Activated CD8-positive, alpha-beta T cell treated with anti-CD3 and anti-CD28 coated beads for 36 hours (primary cell): Measurements from ENCODE around the gene LRPAP1. TPM values are rescaled to one million over a fixed set of nuclear protein-coding genes. Genes with fewer than 3 reads are reported as not detected.
A peak's percentile ranks its signal among the peaks of the same experiment; 100 is the strongest.

Experiments
- ATAC-seq: fragments of 200-7000 bp; cut with Tn5 transposase; one replicate; pipeline ENCODE4 v1.10.0; 2021; ENCODE audit warnings: mild to moderate bottlenecking, moderate library complexity
- CTCF ChIA-PET: fragments of 350-600 bp; sonication (Branson Sonifier 250); formaldehyde crosslinking; loops from one replicate; lab custom pipeline; 2021; ENCODE audit warnings: antibody characterized with exemption; lab: Charles Lee
- POLR2A ChIA-PET: fragments of 350-600 bp; sonication (Branson Sonifier 250); formaldehyde crosslinking; loops from one replicate; lab custom pipeline; 2021; ENCODE audit warnings: antibody characterized with exemption; lab: Charles Lee
- DNase-seq: peaks from one replicate; pipeline ENCODE4 v3.0.0-alpha.2; 2020
- H3K27ac Mint-ChIP-seq: one replicate; pipeline ENCODE4 v1.8.0; 2021; ENCODE audit warnings: mild to moderate bottlenecking, mixed read lengths
- H3K27me3 Mint-ChIP-seq: one replicate; pipeline ENCODE4 v1.8.0; 2021; ENCODE audit warnings: mixed read lengths
- H3K36me3 Mint-ChIP-seq: one replicate; pipeline ENCODE4 v1.8.0; 2021; ENCODE audit warnings: low read depth, mixed read lengths
- H3K4me1 Mint-ChIP-seq: one replicate; pipeline ENCODE4 v1.8.0; 2021; ENCODE audit warnings: low read depth, mixed read lengths
- H3K4me3 Mint-ChIP-seq: one replicate; pipeline ENCODE4 v1.8.0; 2021; ENCODE audit warnings: mild to moderate bottlenecking, moderate library complexity, mixed read lengths
- H3K9me3 Mint-ChIP-seq: one replicate; pipeline ENCODE4 v1.8.0; 2021; ENCODE audit warnings: mixed read lengths
- CTCF ChIP-seq: fragments of 200-600 bp; IDR thresholded peaks from one replicate; pipeline ENCODE4 v1.8.0; 2022; ENCODE audit warnings: antibody characterized with exemption, mild to moderate bottlenecking
- intact Hi-C: fragments of 100-400 bp; cut with micrococcal nuclease; formaldehyde crosslinking; loops from one replicate; pipeline ENCODE4 v1.10.0; 2022
- total RNA-seq, 2 experiments: library from RNA; stranded (reverse); gene quantifications; one replicate each; pipeline ENCODE4 v1.2.3, GENCODE V29; 2021

LRPAP1 gene
- total RNA-seq, 2 experiments from 2014 or later = 46.0 to 49.8 TPM

GRCh38 chr4:3486541-3487540 lies 45.4 kb downstream of the LRPAP1 start:
- H3K27me3 Mint-ChIP-seq = peaks cover 13% of the 10 kb centered on the region
- intact Hi-C loops = no loop called here
- H3K9me3 Mint-ChIP-seq = no peaks in the 10 kb centered on the region
- H3K4me3 Mint-ChIP-seq = no peak overlapping the region
- CTCF ChIA-PET = no interaction called here
- ATAC-seq (no peak), DNase-seq (no peak)
- H3K36me3 Mint-ChIP-seq = no peaks in the 10 kb centered on the region
- H3K27ac Mint-ChIP-seq = no peak overlapping the region
- no peak for TF ChIP-seq CTCF
- POLR2A ChIA-PET = no interaction called here
- H3K4me1 Mint-ChIP-seq = peaks cover 3% of the 10 kb centered on the region

GRCh38 chr4:3485886-3486540 lies 46.2 kb downstream of the LRPAP1 start:
- peaks cover 9% of the 10 kb centered on the region for H3K27me3 Mint-ChIP-seq
- no peak overlapping the region for H3K4me3 Mint-ChIP-seq
- ATAC-seq = no peak
- DNase-seq = no peak
- no peaks in the 10 kb centered on the region for H3K9me3 Mint-ChIP-seq
- POLR2A ChIA-PET = no interaction called here
- CTCF ChIA-PET = no interaction called here
- no peaks in the 10 kb centered on the region for H3K36me3 Mint-ChIP-seq
- peaks cover 3% of the 10 kb centered on the region for H3K4me1 Mint-ChIP-seq
- H3K27ac Mint-ChIP-seq = no peak overlapping the region
- no peak for TF ChIP-seq CTCF
- intact Hi-C loops = no loop called here

- DNase-seq (peak; percentile 28), ATAC-seq (no peak)
- H3K27ac Mint-ChIP-seq = no peak overlapping the region
- intact Hi-C loops = no loop called here
- H3K4me3 Mint-ChIP-seq = no peak overlapping the region
- no peaks in the 10 kb centered on the region for H3K36me3 Mint-ChIP-seq
- H3K27me3 Mint-ChIP-seq = peaks cover 13% of the 10 kb centered on the region
- no peaks in the 10 kb centered on the region for H3K9me3 Mint-ChIP-seq
- H3K4me1 Mint-ChIP-seq = peaks cover 3% of the 10 kb centered on the region
- CTCF ChIA-PET = no interaction called here
- no peak for TF ChIP-seq CTCF
- POLR2A ChIA-PET = no interaction called here
Measured at GRCh38 chr4:3485011-3485791, 47.0 kb downstream of the LRPAP1 start.

GRCh38 chr4:3484057-3484973 lies 47.9 kb downstream of the LRPAP1 start:
- TF ChIP-seq CTCF = no peak
- CTCF ChIA-PET = no interaction called here
- Mint-ChIP-seq H3K4me3 (no peak overlapping the region), H3K9me3 (no peaks in the 10 kb centered on the region), H3K27ac (no peak overlapping the region), H3K4me1 (peaks cover 3% of the 10 kb centered on the region), H3K36me3 (no peaks in the 10 kb centered on the region), H3K27me3 (peaks cover 12% of the 10 kb centered on the region)
- intact Hi-C loops = no loop called here
- DNase-seq (no peak), ATAC-seq (no peak)
- POLR2A ChIA-PET = no interaction called here
